Fibroblast of lung (primary cell): Measurements from ENCODE around the gene RSF1. TPM values are rescaled to one million over a fixed set of nuclear protein-coding genes. Genes with fewer than 3 reads are reported as not detected.
A peak's percentile ranks its signal among the peaks of the same experiment; 100 is the strongest.
"Not testable (repeated sequence)": the region's sequence is repeated elsewhere in the genome, so short reads cannot be mapped to it uniquely, and the experiment has no call there.

Experiments
- DNase-seq, 2 donors: peaks; one replicate each; pipeline versions ENCODE4 v3.0.0 to v3.0.0-alpha.2; 2010; ENCODE audit warnings: low read depth in 2 of 2
- H2AFZ ChIP-seq: 2 replicates; pipeline ENCODE4 v1.5.1; 2012; ENCODE audit warnings: low read length, control low read depth, inconsistent platforms
- H3K27ac ChIP-seq: 2 replicates; pipeline ENCODE4 v1.5.1; 2011; ENCODE audit warnings: low read length, control low read depth; ENCODE audit not compliant: insufficient read depth
- H3K27me3 ChIP-seq: 2 replicates; pipeline ENCODE4 v1.5.1; 2011; ENCODE audit warnings: mild to moderate bottlenecking, low read length; ENCODE audit not compliant: control insufficient read depth, insufficient read depth
- H3K36me3 ChIP-seq: 2 replicates; pipeline ENCODE4 v1.5.1; 2011; ENCODE audit warnings: low read length; ENCODE audit not compliant: control insufficient read depth, insufficient read depth
- H3K4me1 ChIP-seq: 2 replicates; pipeline ENCODE4 v1.5.1; 2011; ENCODE audit warnings: low read length; ENCODE audit not compliant: control insufficient read depth, insufficient read depth; ENCODE audit errors: extremely low read depth
- H3K4me2 ChIP-seq: 2 replicates; pipeline ENCODE4 v1.5.1; 2011; ENCODE audit warnings: low read length, control low read depth; ENCODE audit not compliant: insufficient read depth; ENCODE audit errors: extremely low read depth
- H3K4me3 ChIP-seq, 4 experiments: fragments of 200-600 bp in 1 of 4; sonication (generic) in 1 of 4; replicated peaks in 1 of 4; 2 replicates each; pipeline ENCODE4 v1.5.1; 2011 to 2016; ENCODE audit warnings: low read length in 4 of 4, low read depth in 3 of 4, mild to moderate bottlenecking in 3 of 4, control low read depth in 2 of 4, inconsistent platforms in 1 of 4, mixed read lengths in 1 of 4; ENCODE audit not compliant: insufficient read depth in 1 of 4; ENCODE audit errors: control extremely low read depth in 1 of 4
- H3K79me2 ChIP-seq: 2 replicates; pipeline ENCODE4 v1.5.1; 2012; ENCODE audit warnings: mild to moderate bottlenecking, low read length, inconsistent platforms; ENCODE audit not compliant: control insufficient read depth, insufficient read depth
- H3K9ac ChIP-seq: 2 replicates; pipeline ENCODE4 v1.5.1; 2011; ENCODE audit warnings: mild to moderate bottlenecking, low read length, control low read depth; ENCODE audit not compliant: insufficient read depth
- H3K9me3 ChIP-seq: 2 replicates; pipeline ENCODE4 v1.5.1; 2012; ENCODE audit warnings: low read depth, low read length; ENCODE audit not compliant: control insufficient read depth, insufficient read depth
- H4K20me1 ChIP-seq: 2 replicates; pipeline ENCODE4 v1.5.1; 2011; ENCODE audit warnings: low read length; ENCODE audit not compliant: control insufficient read depth, insufficient read depth; ENCODE audit errors: extremely low read depth
- CTCF ChIP-seq, 2 donors: IDR thresholded peaks in 1 of 2; conservative IDR thresholded peaks in 1 of 2; 1 replicate in 1 of 2; 2 replicates in 1 of 2; pipeline ENCODE4 v1.5.1; 2011 to 2012; ENCODE audit warnings: low read length in 2 of 2, control low read depth in 1 of 2, inconsistent platforms in 1 of 2, low read depth in 1 of 2, mild to moderate bottlenecking in 1 of 2
- EZH2 ChIP-seq: IDR thresholded peaks from 2 replicates; pipeline ENCODE4 v1.5.1; 2012; ENCODE audit warnings: low read length, control low read depth, mild to moderate bottlenecking; ENCODE audit errors: missing control alignments
- polyA plus RNA-seq, 2 donors: library from polyadenylated mRNA; depleted of rRNA in 1 of 2; stranded (reverse) in 1 of 2; unstranded in 1 of 2; fragments of >200 nt; gene quantifications; 2 replicates each; pipeline ENCODE4 v1.2.1, GENCODE V29; 2011 to 2012; ENCODE audit warnings: missing spikeins in 1 of 2
- total RNA-seq: library from RNA; depleted of rRNA; stranded (reverse); fragments of >200 nt; gene quantifications from 2 replicates; pipeline ENCODE4 v1.2.1, GENCODE V29; 2014

RSF1 gene
- total and polyA plus RNA-seq, 2 donors (not counting 1 experiment from before 2014, with no cell fraction given), result 27.5 to 38.1 TPM

- DNase-seq, result no peak
- H3K9ac ChIP-seq, result no peak overlapping the region
- H3K9me3 ChIP-seq, result no peaks in the 10 kb centered on the region
- H3K27me3 ChIP-seq, result no peaks in the 10 kb centered on the region
- no peaks in the 10 kb centered on the region for H3K36me3 ChIP-seq
- H3K4me3 ChIP-seq, result no peak overlapping the region
- H3K79me2 ChIP-seq, result peaks cover 3% of the 10 kb centered on the region
- H2AFZ ChIP-seq, result peak overlapping the region; percentile 3
- no peaks in the 10 kb centered on the region for H3K4me1 ChIP-seq
- TF ChIP-seq EZH2 (no peak), CTCF (conservative IDR thresholded peaks at IDR 0.05 in 1 of 2, IDR thresholded peaks at IDR 0.05 in 1 of 2; ENCODE audit: low read depth in 1 of 2, low read length in 2 of 2) (no peak)
- no peaks in the 10 kb centered on the region for H4K20me1 ChIP-seq
- no peak overlapping the region for H3K27ac ChIP-seq
- no peak overlapping the region for H3K4me2 ChIP-seq
Observed at GRCh38 chr11:77642228-77642627, 178.3 kb downstream of the RSF1 start.

GRCh38 chr11:77637345-77638165 lies 183.0 kb downstream of the RSF1 start, which contains the start of gene CLNS1A:
CLNS1A (minus strand) TSS chr11:77637794; CDS start chr11:77637714, 80 bp downstream.
- H3K4me2 ChIP-seq, result peak within 1 kb of the TSS; percentile 93
- peaks cover 33% of the 10 kb centered on the region for H3K79me2 ChIP-seq
- H3K27me3 ChIP-seq, result no peaks in the 10 kb centered on the region
- peak within 1 kb of the TSS; percentile 85 to 96 (median 94) for H3K4me3 ChIP-seq
- no peaks in the 10 kb centered on the region for H4K20me1 ChIP-seq
- DNase-seq, result peak; percentile 87 to 90
- no peak for TF ChIP-seq CTCF (conservative IDR thresholded peaks at IDR 0.05 in 1 of 2, IDR thresholded peaks at IDR 0.05 in 1 of 2; ENCODE audit: low read depth in 1 of 2, low read length in 2 of 2)
- TF ChIP-seq EZH2, result no peak
- peak within 1 kb of the TSS; percentile 97 for H2AFZ ChIP-seq
- peak within 1 kb of the TSS; percentile 83 for H3K27ac ChIP-seq
- H3K9me3 ChIP-seq, result no peaks in the 10 kb centered on the region
- H3K36me3 ChIP-seq, result no peaks in the 10 kb centered on the region
- no peaks in the 10 kb centered on the region for H3K4me1 ChIP-seq
- peak within 1 kb of the TSS; percentile 80 for H3K9ac ChIP-seq

- no peaks in the 10 kb centered on the region for H3K27me3 ChIP-seq
- peak overlapping the region; percentile 49 for H3K4me2 ChIP-seq
- no peaks in the 10 kb centered on the region for H3K4me1 ChIP-seq
- peaks cover 38% of the 10 kb centered on the region for H3K79me2 ChIP-seq
- DNase-seq, result no peak
- peak overlapping the region; percentile 85 to 96 (median 94) for H3K4me3 ChIP-seq
- no peaks in the 10 kb centered on the region for H3K36me3 ChIP-seq
- H3K27ac ChIP-seq, result peak overlapping the region; percentile 83
- peak overlapping the region; percentile 80 for H3K9ac ChIP-seq
- no peaks in the 10 kb centered on the region for H4K20me1 ChIP-seq
- TF ChIP-seq EZH2 (no peak), CTCF (conservative IDR thresholded peaks at IDR 0.05 in 1 of 2, IDR thresholded peaks at IDR 0.05 in 1 of 2; ENCODE audit: low read depth in 1 of 2, low read length in 2 of 2) (no peak)
- no peaks in the 10 kb centered on the region for H3K9me3 ChIP-seq
- H2AFZ ChIP-seq, result peak overlapping the region; percentile 21
Observed at GRCh38 chr11:77636731-77637344, 183.7 kb downstream of the RSF1 start.

GRCh38 chr11:77633926-77634325 lies 186.6 kb downstream of the RSF1 start:
- not testable (repeated sequence) for H3K9me3 ChIP-seq, H3K27ac ChIP-seq, H3K36me3 ChIP-seq, H4K20me1 ChIP-seq, H3K27me3 ChIP-seq, H3K4me2 ChIP-seq, H3K4me1 ChIP-seq, H2AFZ ChIP-seq, H3K4me3 ChIP-seq, H3K9ac ChIP-seq
- peak in 1 of 2 donors; percentile 27 for DNase-seq
- peaks cover 48% of the 10 kb centered on the region for H3K79me2 ChIP-seq
